ENCODE measurements around the gene PKNOX2. TPM values are rescaled to one million over a fixed set of nuclear protein-coding genes. Genes with fewer than 3 reads are reported as not detected.

Gene PKNOX2
- total RNA-seq, 1 experiment from 2014 or later: 3.7 TPM

- Mint-ChIP-seq H3K4me3 (no peak overlapping the region), H3K36me3 (no peaks in the 10 kb centered on the region), H3K9me3 (no peaks in the 10 kb centered on the region), H3K4me1 (peaks cover 41% of the 10 kb centered on the region), H3K27me3 (ENCODE audit: low read depth) (peaks cover 5% of the 10 kb centered on the region), H3K27ac (no peak overlapping the region)
- no peak for DNase-seq (ENCODE audit: low spot score)
- ChIA-PET CTCF (interaction anchor here (0.6 to 1.8 kb wide), 5 partner anchors 12 to 57 kb away, joined by 3 to 4 read pairs (median 3); no protein-coding TSS in a partner anchor), POLR2A (no interaction called here)
- ATAC-seq: no peak
- TF ChIP-seq HMGXB4 (CRISPR knock-in tag; IDR thresholded peaks at IDR 0.05) (no peak), SMAD3 (CRISPR knock-in tag; IDR thresholded peaks at IDR 0.05; ENCODE audit: borderline replicate concordance) (no peak), ESRRA (CRISPR knock-in tag; IDR thresholded peaks at IDR 0.05; ENCODE audit: borderline replicate concordance) (no peak), IRF1 (CRISPR knock-in tag; IDR thresholded peaks at IDR 0.05) (no peak), PRDM15 (CRISPR knock-in tag; IDR thresholded peaks at IDR 0.05) (no peak), ZNF121 (CRISPR knock-in tag; IDR thresholded peaks at IDR 0.05) (no peak), SP1 (CRISPR knock-in tag; conservative IDR thresholded peaks at IDR 0.05) (no peak), TEAD1 (CRISPR knock-in tag; IDR thresholded peaks at IDR 0.05) (no peak), FOXJ3 (CRISPR knock-in tag; IDR thresholded peaks at IDR 0.05; ENCODE audit: borderline replicate concordance) (no peak), OVOL2 (CRISPR knock-in tag; IDR thresholded peaks at IDR 0.05; ENCODE audit: borderline replicate concordance) (no peak), KAT7 (CRISPR knock-in tag; IDR thresholded peaks at IDR 0.05; ENCODE audit: borderline replicate concordance) (no peak), ARID4B (CRISPR knock-in tag; IDR thresholded peaks at IDR 0.05; ENCODE audit: borderline replicate concordance) (no peak), ZNF317 (CRISPR knock-in tag; IDR thresholded peaks at IDR 0.05; ENCODE audit: borderline replicate concordance, low read depth) (no peak), ZNF671 (CRISPR knock-in tag; IDR thresholded peaks at IDR 0.05) (no peak), ZNF532 (CRISPR knock-in tag; IDR thresholded peaks at IDR 0.05; ENCODE audit: borderline replicate concordance) (no peak), FOXP4 (CRISPR knock-in tag; IDR thresholded peaks at IDR 0.05) (no peak), ZNF219 (CRISPR knock-in tag; IDR thresholded peaks at IDR 0.05; ENCODE audit: borderline replicate concordance) (no peak), ZNF281 (CRISPR knock-in tag; IDR thresholded peaks at IDR 0.05) (no peak)
Measured at GRCh38 chr11:125376117-125376516, 211.6 kb downstream of the PKNOX2 start.

All from WTC11 (cell line).